Putamen (tissue), 1 donor: ENCODE measurements around the gene PPP3CB.
A peak's percentile ranks its signal among the peaks of the same experiment; 100 is the strongest.

ENCODE experiments used
- DNase-seq: peaks from one replicate; pipeline ENCODE4 v3.0.0-alpha.2; 2016; ENCODE audit warnings: low spot score

PPP3CB gene

DNA sequence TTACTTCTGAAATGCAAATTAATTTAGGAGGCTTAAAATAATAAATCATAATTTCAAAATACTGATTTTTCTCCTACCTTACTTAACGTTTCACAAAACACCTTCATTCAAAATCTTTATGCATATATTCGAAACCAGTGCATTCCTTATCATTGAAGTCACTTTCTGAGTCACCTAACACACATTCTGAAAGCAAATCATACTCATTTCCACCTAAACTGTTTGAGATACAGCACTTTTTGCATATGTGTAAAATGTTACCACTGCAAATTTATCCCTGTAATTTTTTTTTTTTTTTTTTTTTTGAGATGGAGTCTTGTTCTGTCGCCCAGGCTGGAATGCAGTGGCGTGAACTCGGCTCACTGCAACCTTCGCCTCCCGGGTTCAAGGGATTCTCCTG is 15.7 kb downstream of the PPP3CB start:
- no peak for DNase-seq

DNA sequence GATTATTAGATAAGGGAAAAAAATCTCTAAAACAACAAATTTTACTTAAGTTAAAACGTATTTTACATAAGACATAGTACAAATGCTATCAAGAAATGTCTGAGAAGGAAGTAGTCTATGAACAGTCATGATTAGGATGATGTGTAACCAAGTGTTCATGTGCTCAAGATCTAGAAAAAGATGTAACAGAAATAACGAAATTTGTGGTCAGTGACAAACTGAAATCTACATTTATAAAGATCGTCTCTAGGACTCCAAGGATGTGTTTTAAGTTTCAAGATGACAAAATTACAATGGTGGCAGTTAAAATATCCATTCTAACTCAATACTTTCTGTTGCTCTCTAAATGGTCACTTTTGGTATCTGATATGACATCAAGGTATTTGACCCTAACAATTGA is 17.2 kb downstream of the PPP3CB start:
- DNase-seq, result no peak

GRCh38 chr10:73471226-73471625 is 24.6 kb downstream of the PPP3CB start:
- DNase-seq, result no peak

GRCh38 chr10:73469579-73469978 is 26.2 kb downstream of the PPP3CB start:
- no peak for DNase-seq

DNA sequence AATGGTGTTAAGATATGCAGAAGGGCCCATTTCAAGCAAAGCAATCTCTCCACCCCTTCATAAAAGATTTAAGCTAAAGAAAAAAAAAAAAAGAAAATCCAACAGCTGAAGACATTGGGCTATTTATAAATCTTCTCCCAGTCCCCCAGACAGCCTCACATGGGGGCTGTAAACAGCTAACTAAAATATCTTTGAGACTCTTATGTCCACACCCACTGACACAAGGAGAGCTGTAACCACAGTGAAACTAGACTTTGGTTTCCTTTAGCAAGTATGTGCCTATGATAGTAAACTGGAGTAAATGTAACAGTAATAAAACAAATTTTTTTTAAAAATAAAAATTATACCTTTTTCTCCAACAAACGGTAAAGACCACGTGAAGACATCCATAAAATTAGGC is 28.6 kb downstream of the PPP3CB start:
- DNase-seq, result no peak

DNA sequence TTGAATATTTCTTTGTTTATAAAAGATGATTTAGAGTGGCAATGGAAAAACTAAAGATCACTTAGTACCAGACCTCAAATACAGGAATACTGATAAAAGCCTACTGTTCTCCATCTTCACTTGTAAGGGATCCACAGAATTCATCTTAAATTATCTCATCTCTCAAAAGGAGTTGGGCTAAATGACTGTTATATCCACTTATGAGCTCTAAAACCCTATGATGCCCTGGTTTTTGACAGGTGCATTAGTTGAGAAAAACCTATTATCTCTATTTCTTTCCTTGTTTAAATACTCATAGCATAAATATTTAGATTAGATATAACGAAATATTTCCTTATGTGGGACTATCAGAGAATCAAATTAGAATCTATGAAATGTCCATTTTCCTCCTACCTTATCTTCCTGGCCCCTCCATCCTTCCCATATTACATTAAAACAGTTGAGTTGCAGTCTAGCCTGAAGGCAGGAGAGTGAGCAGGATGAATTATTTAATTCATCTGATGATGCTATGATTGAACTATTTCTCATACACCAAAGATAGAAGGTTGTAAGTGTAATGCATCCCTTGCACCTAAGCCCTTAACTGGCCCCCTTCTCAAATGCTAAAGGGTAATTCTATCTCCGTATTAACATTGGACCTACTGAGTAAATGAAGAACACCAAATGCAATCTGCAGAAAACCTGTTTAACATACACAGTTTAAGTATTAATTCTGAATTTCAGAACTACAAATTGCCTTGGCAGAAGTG is 29.7 kb downstream of the PPP3CB start:
- no peak for DNase-seq

- DNase-seq, result no peak
These were observed 34.9 kb downstream of the PPP3CB start for GRCh38 chr10:73460897-73461296.

- no peak for DNase-seq
These were observed 36.0 kb downstream of the PPP3CB start for GRCh38 chr10:73459683-73460314.

GRCh38 chr10:73456187-73456890 is 39.5 kb downstream of the PPP3CB start:
- no peak for DNase-seq

GRCh38 chr10:73449113-73449512 is 46.7 kb downstream of the PPP3CB start:
- no peak for DNase-seq

- no peak for DNase-seq
These were observed 47.4 kb downstream of the PPP3CB start for GRCh38 chr10:73448384-73448783.

GRCh38 chr10:73446926-73447325 is 48.9 kb downstream of the PPP3CB start:
- no peak for DNase-seq

GRCh38 chr10:73444457-73444856 is 51.4 kb downstream of the PPP3CB start:
- no peak for DNase-seq

DNA sequence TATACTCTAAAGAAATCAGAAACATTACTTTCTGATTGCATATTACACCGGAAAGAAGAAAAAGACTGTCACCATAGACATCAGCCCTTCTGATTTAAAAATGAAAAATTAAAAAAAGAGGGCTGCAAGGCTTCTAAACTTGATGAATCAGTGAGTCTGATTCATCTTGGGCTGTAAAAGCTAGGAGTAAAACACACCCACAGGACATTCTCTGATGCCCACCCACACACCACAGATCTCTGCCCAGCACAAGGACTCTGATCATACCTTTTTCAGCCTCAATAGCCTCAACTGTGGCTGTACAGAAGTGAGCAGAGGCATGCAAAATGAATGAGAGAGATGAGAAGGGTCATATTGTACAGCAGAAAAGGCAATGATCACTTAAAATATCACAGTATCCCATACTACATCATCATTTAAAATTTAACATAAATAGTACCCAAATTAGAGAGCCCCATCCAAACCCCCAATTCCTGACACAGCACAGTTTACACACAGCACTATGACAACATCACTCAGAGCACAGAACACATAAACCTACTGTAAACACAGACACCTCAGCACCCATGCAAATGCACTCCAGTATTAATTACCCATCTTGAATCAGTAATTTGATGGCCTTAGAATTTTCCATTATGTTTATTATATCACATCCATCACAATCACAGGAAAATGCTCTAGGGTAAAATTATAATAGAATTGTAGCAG is 56.1 kb downstream of the PPP3CB start:
- DNase-seq, result peak; percentile 6

GRCh38 chr10:73439055-73439454 is 56.8 kb downstream of the PPP3CB start:
- DNase-seq, result no peak

DNA sequence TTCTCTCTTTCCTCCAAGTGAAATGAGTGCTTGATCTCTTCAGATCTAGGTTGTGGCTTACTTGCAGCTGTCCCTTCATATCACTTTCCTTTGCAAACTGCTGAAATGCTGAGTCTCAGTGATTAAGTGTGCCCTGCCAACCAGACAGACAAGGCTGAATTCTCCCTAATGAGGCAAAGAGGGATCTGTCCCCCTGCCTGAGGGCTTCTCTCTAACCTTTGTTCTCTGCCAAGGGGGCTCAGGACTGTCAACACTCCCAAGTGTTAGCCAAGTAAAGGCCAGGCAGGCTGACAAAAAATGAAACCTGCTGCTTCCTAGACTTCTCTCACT is 62.3 kb downstream of the PPP3CB start, which contains the start of gene MSS51:
TSS of gene MSS51 (minus strand) at position 24 of the 330 bp plus-strand sequence. CDS start 5,277 bp downstream, outside the sequence.
- no peak for DNase-seq

DNA sequence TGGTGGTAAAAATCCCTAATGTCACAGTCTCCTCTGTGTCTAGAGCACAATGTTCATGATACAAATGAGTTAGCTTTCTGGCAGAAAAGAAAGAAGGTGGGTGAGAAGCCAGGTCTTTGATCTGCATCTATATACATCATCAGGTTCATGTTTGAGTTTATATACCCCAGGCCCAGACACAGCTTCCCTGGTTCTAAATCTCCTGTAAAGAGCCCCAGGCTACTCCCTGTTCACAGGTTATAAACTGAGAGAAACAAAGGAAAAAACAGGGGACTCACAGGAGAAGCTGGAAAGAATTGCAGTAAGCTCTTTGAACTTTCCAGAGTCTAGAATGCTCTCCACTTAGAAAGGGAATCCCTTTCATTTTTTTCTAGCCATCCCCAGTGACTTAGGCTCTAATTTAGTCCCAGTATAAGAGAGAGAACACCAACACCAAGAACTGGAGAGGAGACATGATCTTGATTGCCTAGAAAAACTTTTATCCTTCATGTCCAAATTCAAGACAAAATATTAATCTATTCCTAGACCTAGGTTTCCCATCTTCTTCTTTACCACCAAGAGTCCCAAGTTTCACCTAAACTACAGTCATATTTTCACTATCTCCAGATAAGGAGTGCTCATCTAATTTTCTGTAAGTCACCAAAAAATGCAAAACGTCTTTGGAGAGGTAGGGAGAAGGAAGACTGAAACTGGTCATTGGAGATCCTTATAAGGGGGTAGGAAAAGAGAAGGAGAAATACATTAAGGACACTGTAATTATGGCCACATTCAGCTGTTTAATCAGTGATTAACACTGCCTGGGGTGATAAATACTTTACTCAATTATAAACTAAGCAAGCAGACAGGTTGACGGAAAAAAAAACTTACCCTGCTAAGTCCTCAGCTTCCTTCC is 62.9 kb downstream of the PPP3CB start:
- DNase-seq, result no peak

DNA sequence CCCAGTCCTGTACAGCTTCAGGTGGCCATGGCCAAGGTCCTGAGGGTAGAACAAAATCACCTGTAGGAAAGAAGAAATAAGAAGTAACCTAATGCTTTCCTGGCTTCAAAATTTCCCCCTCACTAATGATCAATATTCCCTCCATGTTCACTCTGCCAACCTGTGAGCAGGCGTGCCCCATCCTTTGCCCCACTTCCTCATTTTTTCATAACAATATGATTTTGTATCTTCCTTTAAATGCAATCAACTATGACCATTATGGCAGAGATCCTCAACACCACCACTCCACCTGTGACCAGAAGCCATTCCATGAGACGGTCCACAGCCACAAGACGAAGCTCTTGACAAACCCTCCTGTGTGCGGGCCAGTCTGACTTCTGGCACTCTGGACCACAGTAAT is 69.5 kb downstream of the PPP3CB start:
- no peak for DNase-seq

DNA sequence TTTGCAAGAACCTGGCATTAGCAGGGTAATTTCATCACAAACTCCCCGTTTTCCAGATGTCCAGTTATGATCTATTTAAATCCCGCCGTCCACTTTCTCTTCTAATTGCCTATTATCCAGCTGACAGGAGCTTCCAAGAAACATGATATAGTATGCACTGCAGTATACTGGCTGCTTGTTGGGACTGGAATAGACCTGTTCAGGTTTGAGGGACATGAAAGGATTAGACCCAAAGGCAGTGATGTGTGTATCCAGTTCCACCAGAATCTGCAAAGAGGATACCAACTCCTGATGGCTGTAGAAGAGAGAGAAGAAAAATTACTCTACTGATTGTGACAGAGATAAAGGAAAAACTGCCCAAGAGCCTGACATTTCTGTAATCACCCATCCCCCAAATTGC is 71.3 kb downstream of the PPP3CB start:
- DNase-seq, result no peak

DNA sequence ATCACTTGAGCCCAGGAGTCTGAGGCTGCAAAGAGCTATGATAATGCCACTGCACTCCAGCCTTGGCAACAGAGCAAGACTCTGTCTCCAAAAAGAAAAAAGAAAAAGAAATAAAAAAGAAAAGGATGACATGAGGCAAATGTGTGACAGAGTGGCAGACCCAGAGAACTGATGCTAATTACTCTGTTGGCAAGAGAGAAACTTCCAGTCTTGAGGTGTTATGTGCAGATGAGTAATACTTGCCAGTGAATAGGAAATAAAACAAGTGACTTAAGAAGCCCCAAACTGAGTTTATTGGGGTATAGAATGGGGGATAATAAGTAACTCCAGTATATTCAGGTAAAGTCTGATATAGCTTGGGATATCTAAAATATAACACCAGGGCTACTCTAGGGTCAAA is 72.5 kb downstream of the PPP3CB start:
- DNase-seq, result no peak

DNA sequence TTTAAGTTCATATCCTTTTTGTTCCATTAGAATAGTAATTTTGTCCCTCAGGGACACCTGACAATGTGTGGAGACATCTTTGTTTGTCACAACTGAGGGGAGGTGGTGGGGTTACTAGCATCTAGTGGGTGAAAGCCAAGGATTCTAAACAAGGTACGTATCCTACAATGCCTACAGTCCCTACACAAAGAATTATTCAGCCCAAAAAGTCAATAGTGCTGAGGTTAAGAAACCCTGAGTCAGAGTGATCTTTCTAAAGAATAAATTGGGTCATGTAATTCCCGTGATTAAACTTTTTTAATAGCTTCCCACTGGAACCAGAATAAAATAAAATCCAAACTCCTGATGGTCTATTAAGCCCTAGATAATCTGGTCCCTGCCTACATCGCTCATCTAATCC is 79.3 kb downstream of the PPP3CB start:
- DNase-seq, result no peak
